ENCODE results near the gene OSBPL3.

The OSBPL3 gene

GRCh38 chr7:24769014-24769830 lies 210.8 kb downstream of the OSBPL3 start (continued):
- TF ChIP-seq PRDM2 (tag by site-specific recombination; IDR thresholded peaks at IDR 0.05; ENCODE audit: borderline replicate concordance) (no peak), ZNF16 (tag by site-specific recombination; IDR thresholded peaks at IDR 0.05; ENCODE audit: low read depth) (no peak), ZNF140 (tag by site-specific recombination; IDR thresholded peaks at IDR 0.05) (no peak), ZNF157 (tag by site-specific recombination; IDR thresholded peaks at IDR 0.05) (no peak), ZNF394 (tag by site-specific recombination; IDR thresholded peaks at IDR 0.05; ENCODE audit: borderline replicate concordance) (no peak), ZFP37 (tag by site-specific recombination; IDR thresholded peaks at IDR 0.05) (no peak)

GRCh38 chr7:24767878-24768569 lies 212.0 kb downstream of the OSBPL3 start:
- Histone ChIP-seq H3K9me3 (ENCODE audit: control insufficient read depth, insufficient read depth, low read depth, low read length) (no peaks in the 10 kb centered on the region), H3K4me3 (ENCODE audit: low read depth, low read length) (no peak overlapping the region), H3K27ac (ENCODE audit: extremely low read depth, low read depth, low read length) (no peak overlapping the region), H3K4me1 (ENCODE audit: control insufficient read depth, insufficient read depth, low read length) (no peaks in the 10 kb centered on the region), H3K36me3 (ENCODE audit: control insufficient read depth in 2 of 2, insufficient read depth in 1 of 2, low read length in 2 of 2) (no peaks in the 10 kb centered on the region)
- ChIA-PET POLR2A (no interaction called here), CTCF (interaction anchor here (0.6 kb wide), 1 partner anchor 672 kb away, joined by 4 read pairs; no protein-coding TSS in a partner anchor)
- TF ChIP-seq ZBTB26 (tag by site-specific recombination; optimal IDR thresholded peaks at IDR 0.05) (no peak), ZNF701 (tag by site-specific recombination; IDR thresholded peaks at IDR 0.05) (no peak), ZNF626 (tag by site-specific recombination; IDR thresholded peaks at IDR 0.05) (no peak), PRDM6 (tag by site-specific recombination; IDR thresholded peaks at IDR 0.05) (no peak), ZNF223 (tag by site-specific recombination; IDR thresholded peaks at IDR 0.05) (no peak), ZNF341 (tag by site-specific recombination; IDR thresholded peaks at IDR 0.05; ENCODE audit: low read depth) (no peak), ZNF692 (tag by site-specific recombination; IDR thresholded peaks at IDR 0.05) (no peak), REST (tag by site-specific recombination; IDR thresholded peaks at IDR 0.05) (no peak), TSHZ1 (tag by site-specific recombination; IDR thresholded peaks at IDR 0.05; ENCODE audit: borderline replicate concordance) (no peak), ZNF133 (tag by site-specific recombination; IDR thresholded peaks at IDR 0.05) (no peak)

Measured in HEK293 (cell line).